ENCODE results near the gene EMD. TPM values are rescaled to one million over a fixed set of nuclear protein-coding genes. Genes with fewer than 3 reads are reported as not detected.

EMD gene
- total and polyA plus RNA-seq, 2 donors (not counting 1 experiment from before 2014, with no cell fraction given): 81.7 to 132 TPM

DNA sequence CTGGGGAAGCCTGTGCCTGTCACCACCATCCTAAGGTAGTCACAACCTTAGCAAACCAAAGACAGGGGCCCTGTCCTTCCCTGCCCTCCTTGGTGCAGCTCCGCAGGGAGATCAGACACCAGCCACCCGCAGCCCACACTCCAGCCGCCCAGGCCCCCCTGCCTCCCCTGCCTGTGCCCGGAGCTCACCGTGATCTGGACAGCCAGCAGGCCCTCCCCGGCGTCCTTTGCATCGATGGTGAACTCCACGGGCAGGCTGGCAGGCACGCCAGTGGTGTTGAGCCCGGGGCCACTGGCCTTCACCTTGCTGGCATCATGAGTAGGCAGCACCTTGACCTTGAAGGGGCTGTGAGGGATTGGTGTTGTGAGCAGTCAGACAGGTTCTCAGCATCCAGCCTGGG is 21.1 kb upstream of the EMD start:
- DNase-seq (no peak), ATAC-seq (ENCODE audit: low read depth) (no peak)
- peaks cover 73% of the 10 kb centered on the region for H4K20me1 ChIP-seq (ENCODE audit: control insufficient read depth, insufficient read depth, low read length, poor library complexity, severe bottlenecking)
- peaks cover 0 to 84% of the 10 kb centered on the region in 2 experiments for H3K36me3 ChIP-seq (replicated peaks in 1 of 2; ENCODE audit: control extremely low read depth in 1 of 2, control insufficient read depth in 1 of 2, extremely low read depth in 1 of 2, insufficient read depth in 2 of 2, low read length in 1 of 2)
- ChIA-PET CTCF (no interaction called here), POLR2A (interaction anchor here (1.6 kb wide), 1 partner anchor 11 kb away, joined by 3 read pairs; no protein-coding TSS in a partner anchor)
- peaks cover 31% of the 10 kb centered on the region for H3K79me2 ChIP-seq (ENCODE audit: control insufficient read depth, insufficient read depth, low read length)
- peaks cover 6% of the 10 kb centered on the region for H3K4me1 Mint-ChIP-seq
- H3K4me2 ChIP-seq (replicated peaks; ENCODE audit: low read depth, low read length, poor library complexity, severe bottlenecking): no peak overlapping the region
- intact Hi-C loops (cut with micrococcal nuclease): no loop called here
- H3K27ac ChIP-seq (ENCODE audit: low read length in 2 of 2): no peak overlapping the region
- H3K4me3 Mint-ChIP-seq: no peak overlapping the region
- no peaks in the 10 kb centered on the region for H3K9me3 ChIP-seq (ENCODE audit: control extremely low read depth in 1 of 3, control insufficient read depth in 2 of 3, insufficient read depth in 1 of 3, low read length in 2 of 3)
- H3K27me3 Mint-ChIP-seq: no peaks in the 10 kb centered on the region
- 98% methylated on average over 9 of the region's 11 CpGs for WGBS (ENCODE audit: insufficient coverage)
- no peak overlapping the region for H3K27ac Mint-ChIP-seq
- TF ChIP-seq, protein P1, sequence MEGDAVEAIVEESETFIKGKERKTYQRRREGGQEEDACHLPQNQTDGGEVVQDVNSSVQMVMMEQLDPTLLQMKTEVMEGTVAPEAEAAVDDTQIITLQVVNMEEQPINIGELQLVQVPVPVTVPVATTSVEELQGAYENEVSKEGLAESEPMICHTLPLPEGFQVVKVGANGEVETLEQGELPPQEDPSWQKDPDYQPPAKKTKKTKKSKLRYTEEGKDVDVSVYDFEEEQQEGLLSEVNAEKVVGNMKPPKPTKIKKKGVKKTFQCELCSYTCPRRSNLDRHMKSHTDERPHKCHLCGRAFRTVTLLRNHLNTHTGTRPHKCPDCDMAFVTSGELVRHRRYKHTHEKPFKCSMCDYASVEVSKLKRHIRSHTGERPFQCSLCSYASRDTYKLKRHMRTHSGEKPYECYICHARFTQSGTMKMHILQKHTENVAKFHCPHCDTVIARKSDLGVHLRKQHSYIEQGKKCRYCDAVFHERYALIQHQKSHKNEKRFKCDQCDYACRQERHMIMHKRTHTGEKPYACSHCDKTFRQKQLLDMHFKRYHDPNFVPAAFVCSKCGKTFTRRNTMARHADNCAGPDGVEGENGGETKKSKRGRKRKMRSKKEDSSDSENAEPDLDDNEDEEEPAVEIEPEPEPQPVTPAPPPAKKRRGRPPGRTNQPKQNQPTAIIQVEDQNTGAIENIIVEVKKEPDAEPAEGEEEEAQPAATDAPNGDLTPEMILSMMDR (IDR thresholded peaks at IDR 0.05): no peak
- no peak for TF ChIP-seq EZH2 (IDR thresholded peaks at IDR 0.05; ENCODE audit: borderline replicate concordance, insufficient read depth, low read depth, low read length, poor library complexity, severe bottlenecking)
- no peaks in the 10 kb centered on the region for H3K9me3 Mint-ChIP-seq (ENCODE audit: insufficient read depth)
- H2AFZ ChIP-seq (ENCODE audit: insufficient read depth, low read depth, low read length, poor library complexity, severe bottlenecking): no peak overlapping the region
- no peak overlapping the region for H3K9ac ChIP-seq (ENCODE audit: low read length)
- peaks cover 0 to 5% of the 10 kb centered on the region in 2 donors for H3K4me1 ChIP-seq (ENCODE audit: control insufficient read depth in 2 of 2, insufficient read depth in 2 of 2, low read length in 2 of 2)
- no peak overlapping the region for H3K4me3 ChIP-seq (ENCODE audit: control extremely low read depth in 1 of 5, extremely low read depth in 1 of 5, insufficient read depth in 1 of 5, low read depth in 2 of 5, low read length in 4 of 5)
- H3K27me3 ChIP-seq (replicated peaks in 1 of 4; ENCODE audit: control extremely low read depth in 1 of 4, control insufficient read depth in 3 of 4, insufficient read depth in 4 of 4, low read length in 3 of 4): no peaks in the 10 kb centered on the region

DNA sequence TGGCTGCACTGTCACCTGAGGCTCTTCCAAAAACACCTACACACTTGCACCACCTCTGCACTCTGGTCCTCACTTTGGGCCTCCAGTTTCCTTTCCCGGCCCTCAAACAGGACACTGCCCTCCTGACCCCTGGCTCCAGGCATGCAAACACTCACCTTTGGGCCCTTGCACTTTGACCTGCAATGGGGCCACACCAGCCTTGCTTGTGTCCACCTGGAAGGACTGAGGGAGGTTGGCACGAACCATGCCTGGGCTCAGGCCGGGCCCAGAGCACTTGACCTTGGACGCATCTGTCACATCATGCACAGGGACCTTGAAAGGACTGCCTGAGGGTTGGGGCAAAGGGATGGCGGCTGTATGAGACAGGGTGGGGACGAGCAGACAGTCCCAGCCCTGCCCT is 20.3 kb upstream of the EMD start:
- Histone ChIP-seq H3K9me3 (ENCODE audit: control extremely low read depth in 1 of 3, control insufficient read depth in 2 of 3, insufficient read depth in 1 of 3, low read length in 2 of 3) (no peaks in the 10 kb centered on the region), H4K20me1 (ENCODE audit: control insufficient read depth, insufficient read depth, low read length, poor library complexity, severe bottlenecking) (peaks cover 73% of the 10 kb centered on the region), H3K79me2 (ENCODE audit: control insufficient read depth, insufficient read depth, low read length) (peaks cover 31% of the 10 kb centered on the region), H3K4me2 (replicated peaks; ENCODE audit: low read depth, low read length, poor library complexity, severe bottlenecking) (no peak overlapping the region), H3K27ac (ENCODE audit: low read length in 2 of 2) (no peak overlapping the region), H3K9ac (ENCODE audit: low read length) (no peak overlapping the region), H3K4me1 (ENCODE audit: control insufficient read depth in 2 of 2, insufficient read depth in 2 of 2, low read length in 2 of 2) (no peaks in the 10 kb centered on the region), H3K27me3 (replicated peaks in 1 of 4; ENCODE audit: control extremely low read depth in 1 of 4, control insufficient read depth in 3 of 4, insufficient read depth in 4 of 4, low read length in 3 of 4) (no peaks in the 10 kb centered on the region), H2AFZ (ENCODE audit: insufficient read depth, low read depth, low read length, poor library complexity, severe bottlenecking) (no peak overlapping the region), H3K36me3 (replicated peaks in 1 of 2; ENCODE audit: control extremely low read depth in 1 of 2, control insufficient read depth in 1 of 2, extremely low read depth in 1 of 2, insufficient read depth in 2 of 2, low read length in 1 of 2) (peaks cover 0 to 81% of the 10 kb centered on the region in 2 experiments), H3K4me3 (ENCODE audit: control extremely low read depth in 1 of 5, extremely low read depth in 1 of 5, insufficient read depth in 1 of 5, low read depth in 2 of 5, low read length in 4 of 5) (no peak overlapping the region)
- ChIA-PET CTCF (no interaction called here), POLR2A (interaction anchor here (1.6 kb wide), 1 partner anchor 11 kb away, joined by 3 read pairs; no protein-coding TSS in a partner anchor)
- Mint-ChIP-seq H3K4me3 (no peak overlapping the region), H3K27me3 (no peaks in the 10 kb centered on the region), H3K9me3 (ENCODE audit: insufficient read depth) (no peaks in the 10 kb centered on the region), H3K4me1 (peaks cover 4% of the 10 kb centered on the region), H3K27ac (no peak overlapping the region)
- intact Hi-C loops (cut with micrococcal nuclease): no loop called here
- WGBS (ENCODE audit: insufficient coverage): 98% methylated on average over 5 of the region's 6 CpGs
- no peak for ATAC-seq (ENCODE audit: low read depth)
- TF ChIP-seq, protein P1 (IDR thresholded peaks at IDR 0.05): no peak
- TF ChIP-seq EZH2 (IDR thresholded peaks at IDR 0.05; ENCODE audit: borderline replicate concordance, insufficient read depth, low read depth, low read length, poor library complexity, severe bottlenecking): no peak
- no peak for DNase-seq

All from B cell (primary cell).